Right atrium auricular region (tissue), 2 donors: ENCODE results near the gene STRN3. TPM values are rescaled to one million over a fixed set of nuclear protein-coding genes. Genes with fewer than 3 reads are reported as not detected.

Source experiments
- DNase-seq: peaks from one replicate; pipeline ENCODE4 v3.0.0-alpha.2; 2019; ENCODE audit warnings: low spot score
- H3K27ac ChIP-seq, 2 donors: fragments of 200-600 bp; sonication (generic); 1 replicate in 1 of 2; 2 replicates in 1 of 2; pipeline ENCODE4 v1.5.1; 2016 to 2019
- H3K27me3 ChIP-seq, 2 donors: fragments of 200-600 bp; sonication (generic); one replicate each; pipeline versions ENCODE4 v1.5.1 to v1.6.0; 2017 to 2019
- H3K36me3 ChIP-seq: fragments of 200-600 bp; sonication (generic); one replicate; pipeline ENCODE4 v1.5.1; 2016
- H3K4me1 ChIP-seq, 2 donors: fragments of 200-600 bp; sonication (generic); one replicate each; pipeline versions ENCODE4 v1.5.1 to v1.6.0; 2017 to 2019
- H3K4me3 ChIP-seq, 2 donors: fragments of 200-600 bp; sonication (generic); 1 replicate in 1 of 2; 2 replicates in 1 of 2; pipeline ENCODE4 v1.5.1; 2017 to 2019; ENCODE audit warnings: mild to moderate bottlenecking in 1 of 2, moderate library complexity in 1 of 2
- H3K9me3 ChIP-seq, 2 donors: fragments of 200-600 bp; sonication (generic); one replicate each; pipeline ENCODE4 v1.5.1; 2019
- total RNA-seq, 2 donors: library from RNA; depleted of rRNA; stranded (reverse); fragments of >200 nt; gene quantifications; one replicate each; pipeline ENCODE4 v1.1.0, GENCODE V29; 2016
- TF ChIP-seq, protein P1 (sequence below), 2 donors: fragments of 200-600 bp; sonication (generic); IDR thresholded peaks; one replicate each; pipeline ENCODE4 v1.5.1; 2019; ENCODE audit warnings: antibody characterized with exemption in 2 of 2

The STRN3 gene
- total RNA-seq, 2 donors from 2014 or later = 34.2 to 46.8 TPM

DNA sequence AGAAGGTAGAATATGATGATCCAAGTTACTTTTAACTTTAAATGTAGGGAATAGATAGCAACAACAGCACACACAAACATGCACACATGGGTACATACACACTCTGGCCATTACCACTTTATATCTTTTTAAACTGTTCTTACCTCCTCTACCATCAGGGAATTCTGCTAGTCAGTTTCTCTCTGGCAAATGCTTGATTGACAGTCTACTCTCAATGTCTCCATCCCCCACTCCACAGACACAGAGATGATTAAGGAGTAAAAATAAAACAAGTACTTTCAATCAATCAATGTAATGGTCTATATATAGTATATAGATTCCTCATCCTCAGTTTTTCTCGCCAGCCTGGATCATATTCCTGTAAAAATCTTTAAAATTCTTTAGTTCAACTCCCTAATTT is 16.1 kb upstream of the STRN3 start:
- TF ChIP-seq, protein P1, sequence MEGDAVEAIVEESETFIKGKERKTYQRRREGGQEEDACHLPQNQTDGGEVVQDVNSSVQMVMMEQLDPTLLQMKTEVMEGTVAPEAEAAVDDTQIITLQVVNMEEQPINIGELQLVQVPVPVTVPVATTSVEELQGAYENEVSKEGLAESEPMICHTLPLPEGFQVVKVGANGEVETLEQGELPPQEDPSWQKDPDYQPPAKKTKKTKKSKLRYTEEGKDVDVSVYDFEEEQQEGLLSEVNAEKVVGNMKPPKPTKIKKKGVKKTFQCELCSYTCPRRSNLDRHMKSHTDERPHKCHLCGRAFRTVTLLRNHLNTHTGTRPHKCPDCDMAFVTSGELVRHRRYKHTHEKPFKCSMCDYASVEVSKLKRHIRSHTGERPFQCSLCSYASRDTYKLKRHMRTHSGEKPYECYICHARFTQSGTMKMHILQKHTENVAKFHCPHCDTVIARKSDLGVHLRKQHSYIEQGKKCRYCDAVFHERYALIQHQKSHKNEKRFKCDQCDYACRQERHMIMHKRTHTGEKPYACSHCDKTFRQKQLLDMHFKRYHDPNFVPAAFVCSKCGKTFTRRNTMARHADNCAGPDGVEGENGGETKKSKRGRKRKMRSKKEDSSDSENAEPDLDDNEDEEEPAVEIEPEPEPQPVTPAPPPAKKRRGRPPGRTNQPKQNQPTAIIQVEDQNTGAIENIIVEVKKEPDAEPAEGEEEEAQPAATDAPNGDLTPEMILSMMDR (IDR thresholded peaks at IDR 0.05) = no peak

DNA sequence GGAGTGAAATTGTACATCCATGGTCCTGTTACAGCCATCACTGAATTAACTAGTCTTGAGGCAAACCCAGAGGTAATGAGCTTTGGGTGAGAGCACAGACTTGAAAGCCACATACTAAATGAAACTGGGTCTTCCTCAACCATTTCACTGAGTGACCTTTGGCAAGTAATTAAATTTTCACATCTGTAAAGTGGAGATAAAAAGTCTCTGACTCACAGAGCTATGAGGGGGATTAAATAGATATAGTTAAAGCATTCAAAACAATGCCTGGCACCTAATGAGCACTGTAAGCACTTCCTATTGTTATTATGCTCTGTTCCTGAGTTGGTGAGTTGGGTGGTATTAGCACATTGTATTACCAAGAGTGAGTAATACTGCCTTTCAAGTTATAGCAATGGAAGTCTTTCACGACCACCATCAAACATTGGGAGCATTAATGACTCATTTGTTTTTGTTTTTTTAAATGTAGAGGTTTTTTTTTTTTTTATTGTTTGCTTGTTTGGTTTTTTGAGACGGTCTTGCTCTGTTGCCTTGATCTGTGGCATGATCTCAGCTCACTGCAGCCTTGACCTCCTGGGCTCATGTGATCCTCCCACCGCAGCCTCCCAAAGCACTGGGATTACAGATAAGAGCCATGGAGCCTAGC is 12.5 kb upstream of the STRN3 start:
- DNase-seq = no peak
- TF ChIP-seq, protein P1 (IDR thresholded peaks at IDR 0.05) = no peak
- Histone ChIP-seq H3K36me3 (no peaks in the 10 kb centered on the region), H3K4me3 (no peak overlapping the region), H3K4me1 (peaks cover 0 to 7% of the 10 kb centered on the region in 2 donors), H3K27me3 (no peaks in the 10 kb centered on the region), H3K27ac (no peak overlapping the region), H3K9me3 (no peaks in the 10 kb centered on the region)

More for the DNA sequence above, 16.1 kb upstream of the STRN3 start:
- Histone ChIP-seq H3K36me3 (no peaks in the 10 kb centered on the region), H3K27me3 (no peaks in the 10 kb centered on the region), H3K4me3 (no peak overlapping the region), H3K9me3 (no peaks in the 10 kb centered on the region), H3K27ac (no peak overlapping the region), H3K4me1 (peaks cover 0 to 7% of the 10 kb centered on the region in 2 donors)
- DNase-seq = no peak

DNA sequence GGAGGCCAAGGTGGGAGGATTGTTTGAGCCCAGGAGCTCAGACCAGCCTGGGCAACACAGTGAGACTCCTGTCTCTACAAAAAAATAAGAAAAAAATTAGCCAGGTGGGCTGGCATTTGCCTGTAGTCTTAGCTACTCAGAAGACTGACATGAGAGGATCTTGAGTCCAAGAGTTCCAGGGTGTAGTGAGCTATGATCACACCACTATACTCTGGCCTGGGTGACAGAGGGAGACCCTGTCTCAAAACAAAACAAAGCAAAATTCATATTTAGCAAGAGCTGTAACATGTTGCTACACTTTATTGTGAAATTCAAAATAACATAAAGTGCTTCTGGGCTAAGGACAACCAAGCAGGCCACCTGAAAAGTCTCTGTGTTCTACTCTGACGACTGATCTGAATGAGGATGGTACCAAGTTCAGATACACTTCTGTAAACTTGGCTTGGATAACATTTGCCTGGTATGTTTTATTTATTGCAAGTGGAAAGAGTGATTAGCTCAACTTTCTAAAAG is 11.6 kb upstream of the STRN3 start:
- no peaks in the 10 kb centered on the region for H3K9me3 ChIP-seq
- H3K4me1 ChIP-seq = peaks cover 0 to 7% of the 10 kb centered on the region in 2 donors
- no peaks in the 10 kb centered on the region for H3K27me3 ChIP-seq
- no peak for DNase-seq
- no peak overlapping the region for H3K4me3 ChIP-seq
- TF ChIP-seq, protein P1 (IDR thresholded peaks at IDR 0.05) = no peak
- H3K36me3 ChIP-seq = no peaks in the 10 kb centered on the region
- H3K27ac ChIP-seq = no peak overlapping the region

DNA sequence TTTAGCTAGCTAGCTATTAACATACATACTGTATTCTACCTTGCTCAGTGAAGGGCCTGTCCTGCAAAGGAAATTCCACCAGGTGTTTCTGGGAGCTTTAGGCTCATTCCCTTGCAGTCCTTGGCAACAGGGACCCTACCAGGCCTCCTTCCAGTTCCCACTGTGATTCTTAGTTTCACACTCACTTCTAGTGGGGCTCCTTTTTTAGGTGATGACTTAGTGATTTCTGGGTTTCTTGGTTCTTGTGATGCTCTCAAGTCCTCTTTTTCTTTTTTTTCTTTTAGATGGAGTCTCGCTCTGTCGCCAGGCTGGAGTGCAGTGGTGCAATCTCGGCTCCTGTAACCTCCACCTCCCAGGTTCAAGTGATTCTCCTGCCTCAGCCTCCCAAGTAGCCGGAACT is 10.4 kb upstream of the STRN3 start:
- H3K36me3 ChIP-seq = no peaks in the 10 kb centered on the region
- no peak overlapping the region for H3K4me3 ChIP-seq
- peaks cover 0 to 7% of the 10 kb centered on the region in 2 donors for H3K4me1 ChIP-seq
- H3K27me3 ChIP-seq = no peaks in the 10 kb centered on the region
- no peak overlapping the region for H3K27ac ChIP-seq
- no peaks in the 10 kb centered on the region for H3K9me3 ChIP-seq
- TF ChIP-seq, protein P1 (IDR thresholded peaks at IDR 0.05) = no peak
- DNase-seq = no peak

DNA sequence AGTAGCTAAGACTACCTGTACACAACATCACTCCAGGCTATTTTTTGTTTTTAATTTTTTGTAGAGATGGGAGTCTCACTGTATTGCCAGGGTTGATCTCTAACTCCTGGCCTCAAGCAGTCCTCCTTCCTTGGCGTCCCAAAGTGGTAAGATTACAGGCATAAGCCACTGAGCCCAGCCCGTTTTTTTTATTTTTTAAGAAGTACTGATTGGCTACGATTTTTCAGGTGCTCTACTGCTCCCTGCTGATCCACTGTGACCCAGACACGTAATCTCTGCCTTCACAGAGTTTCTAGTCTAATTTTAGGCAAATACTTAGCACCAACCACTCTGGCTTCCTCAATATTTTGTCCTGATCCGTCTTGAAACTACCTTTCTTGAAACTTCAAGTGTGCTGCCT is 4.3 kb upstream of the STRN3 start:
- no peaks in the 10 kb centered on the region for H3K27me3 ChIP-seq
- H3K4me3 ChIP-seq = no peak overlapping the region
- DNase-seq = no peak
- TF ChIP-seq, protein P1 (IDR thresholded peaks at IDR 0.05) = no peak
- peaks cover 0 to 7% of the 10 kb centered on the region in 2 donors for H3K4me1 ChIP-seq
- H3K27ac ChIP-seq = no peak overlapping the region
- H3K36me3 ChIP-seq = no peaks in the 10 kb centered on the region
- H3K9me3 ChIP-seq = no peaks in the 10 kb centered on the region
